Activated naive CD4-positive, alpha-beta T cell treated with anti-CD3 and anti-CD28 coated beads for 36 hours (primary cell): ENCODE data around the gene LLGL2. TPM values are rescaled to one million over a fixed set of nuclear protein-coding genes. Genes with fewer than 3 reads are reported as not detected.

ENCODE experiments used
- CTCF ChIA-PET: fragments of 350-600 bp; sonication (Branson Sonifier 250); formaldehyde crosslinking; loops from one replicate; lab custom pipeline; 2021; ENCODE audit warnings: antibody characterized with exemption; lab: Charles Lee
- DNase-seq: peaks from one replicate; pipeline ENCODE4 v3.0.0-alpha.2; 2020
- H3K27ac Mint-ChIP-seq: one replicate; pipeline ENCODE4 v1.8.0; 2021; ENCODE audit warnings: mild to moderate bottlenecking, mixed read lengths
- H3K27me3 Mint-ChIP-seq: one replicate; pipeline ENCODE4 v1.8.0; 2021; ENCODE audit warnings: low read depth, mixed read lengths
- H3K36me3 Mint-ChIP-seq: one replicate; pipeline ENCODE4 v1.8.0; 2021; ENCODE audit warnings: low read depth, mixed read lengths
- H3K4me1 Mint-ChIP-seq: one replicate; pipeline ENCODE4 v1.8.0; 2021; ENCODE audit warnings: low read depth, mixed read lengths
- H3K4me3 Mint-ChIP-seq: one replicate; pipeline ENCODE4 v1.8.0; 2021; ENCODE audit warnings: mild to moderate bottlenecking, moderate library complexity, mixed read lengths
- H3K9me3 Mint-ChIP-seq: one replicate; pipeline ENCODE4 v1.8.0; 2021; ENCODE audit warnings: mixed read lengths
- intact Hi-C: fragments of 100-400 bp; cut with micrococcal nuclease; formaldehyde crosslinking; loops from one replicate; pipeline ENCODE4 v1.15.1; 2023
- microRNA-seq: library from miRNA; unstranded; fragments of <30 nt; microRNA quantifications from one replicate; pipeline ENCODE4 v1.2.0, GENCODE V29; 2022; ENCODE audit warnings: borderline microRNAs expressed, borderline replicate concordance
- total RNA-seq, 2 experiments: library from RNA; stranded (reverse); gene quantifications; one replicate each; pipeline ENCODE4 v1.2.3, GENCODE V29; 2021

Gene LLGL2
- total RNA-seq, 2 experiments from 2014 or later: 6.2 to 6.8 TPM

GRCh38 chr17:75624021-75624420 lies 98.5 kb downstream of the LLGL2 start:
- H3K36me3 Mint-ChIP-seq: no peaks in the 10 kb centered on the region

More at GRCh38 chr17:75624021-75624420, 98.5 kb downstream of the LLGL2 start:
- Mint-ChIP-seq H3K4me1 (no peaks in the 10 kb centered on the region), H3K9me3 (no peaks in the 10 kb centered on the region), H3K27me3 (no peaks in the 10 kb centered on the region), H3K27ac (no peak overlapping the region), H3K4me3 (no peak overlapping the region)
- DNase-seq: no peak
- CTCF ChIA-PET: interaction anchor here (1.1 to 2.5 kb wide), 2 partner anchors 9 to 124 kb away, joined by 3 to 8 read pairs; partner anchors contain the start of gene SMIM5
- intact Hi-C loops: loop anchor here (10.0 kb wide), 1 partner anchor 69 kb away; no protein-coding TSS in a partner anchor

Small RNAs within 50 kb of the gene (microRNA-seq; reads per million reads assigned to microRNA genes)
- not detected for gene MIR6785

Other genes starting within 250 kb of the LLGL2 start
- 10 to 100 TPM; 47.5 to 48.4 TPM for gene SLC25A19, start 236.3 kb upstream of the LLGL2 start, total RNA-seq
- gene GRB2, start 120.0 kb upstream of the LLGL2 start, total RNA-seq: 100 to 1,000 TPM; 166 to 169 TPM
- gene TMEM94, start 69.1 kb upstream of the LLGL2 start, total RNA-seq: 10 to 100 TPM; 50.4 to 53.5 TPM
- gene CASKIN2, start 10.2 kb upstream of the LLGL2 start, total RNA-seq: 1 to 10 TPM; 1.0 to 1.1 TPM
- 10 to 100 TPM; 21.4 to 22.0 TPM for gene TSEN54, start 9.2 kb upstream of the LLGL2 start, total RNA-seq
- 10 to 100 TPM; 24.6 to 29.7 TPM for gene MYO15B, start 62.1 kb downstream of the LLGL2 start, total RNA-seq
- gene SMIM5, start 107.7 kb downstream of the LLGL2 start, total RNA-seq: not detected
- 10 to 100 TPM; 36.2 to 44.0 TPM for gene RECQL5, start 141.5 kb downstream of the LLGL2 start, total RNA-seq
- gene SAP30BP, start 141.6 kb downstream of the LLGL2 start, total RNA-seq: 10 to 100 TPM; 68.3 TPM
- gene ITGB4, start 195.8 kb downstream of the LLGL2 start, total RNA-seq: 1 to 10 TPM in 1 of 2 experiments, under 1 TPM in 1; 0.83 to 1.0 TPM
- gene GALK1, start 239.5 kb downstream of the LLGL2 start, total RNA-seq: 10 to 100 TPM; 48.7 to 50.2 TPM